GM21723 (cell line): ENCODE data around the gene TEX14.
"Not testable (repeated sequence)": the region's sequence is repeated elsewhere in the genome, so short reads cannot be mapped to it uniquely, and the experiment has no call there.

Source experiments
- ATAC-seq: cut with Tn5 transposase; IDR thresholded peaks from one replicate; pipeline ENCODE4 v1.9.1; 2021; ENCODE audit warnings: mild to moderate bottlenecking, moderate library complexity; ENCODE audit not compliant: unreplicated experiment

The TEX14 gene

DNA sequence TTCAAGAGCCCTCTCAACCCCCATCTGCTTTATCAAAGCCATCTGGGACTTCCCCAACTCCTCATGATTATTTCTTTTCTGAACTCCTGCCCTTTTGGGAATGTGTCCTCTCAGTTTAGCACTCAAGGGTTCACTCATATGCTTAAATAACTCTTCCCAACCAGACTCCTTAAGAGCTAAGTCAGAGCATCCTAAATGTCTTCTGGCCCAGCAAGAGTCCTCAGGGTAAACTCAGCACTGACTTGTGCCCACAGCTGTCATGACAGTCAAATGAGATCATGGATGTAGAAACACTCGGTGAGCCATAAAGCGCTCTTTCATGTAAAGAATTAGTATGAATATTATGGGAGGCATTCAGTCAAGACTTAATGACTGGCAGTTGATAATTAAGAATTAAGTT, 85.9 kb downstream of the TEX14 start:
- ATAC-seq, result no peak

DNA sequence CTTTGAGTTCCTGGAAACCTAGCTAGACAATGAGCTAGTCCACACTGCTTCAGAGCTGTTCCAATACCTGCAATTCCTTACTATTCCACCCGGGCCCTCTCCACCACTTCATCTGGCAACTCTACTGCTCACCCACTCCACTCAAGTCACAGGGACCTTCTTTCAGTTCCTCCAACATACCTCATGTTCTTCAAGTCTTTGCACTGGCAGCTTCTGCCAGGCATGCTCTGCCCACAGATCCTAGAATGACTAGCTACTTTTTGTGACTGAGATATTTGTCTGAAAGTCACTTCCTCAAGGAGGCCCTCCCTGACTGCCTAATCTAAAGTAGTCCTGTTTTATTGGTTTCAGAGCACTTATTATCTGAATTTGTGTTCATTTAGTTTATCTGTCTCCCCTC, 86.4 kb downstream of the TEX14 start:
- no peak for ATAC-seq

DNA sequence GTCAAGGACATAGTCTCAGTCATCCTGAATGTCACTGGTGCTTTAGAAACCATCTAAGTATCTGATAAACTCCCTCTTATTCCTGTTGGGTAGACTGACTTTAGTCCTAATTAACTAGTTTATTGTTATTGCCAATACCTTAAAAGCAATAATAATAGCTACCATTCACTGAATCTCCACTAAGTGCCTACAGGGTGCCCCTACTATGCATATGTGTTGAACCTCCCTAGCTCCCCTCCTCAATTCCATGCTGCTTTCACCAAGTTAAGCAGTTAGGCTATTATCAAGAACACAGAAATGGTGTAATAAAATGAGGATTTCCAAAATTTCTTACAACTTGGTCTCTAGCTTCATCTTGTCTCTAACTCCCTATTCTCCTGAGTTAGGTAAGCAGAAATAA, 89.9 kb downstream of the TEX14 start:
- ATAC-seq, result no peak

DNA sequence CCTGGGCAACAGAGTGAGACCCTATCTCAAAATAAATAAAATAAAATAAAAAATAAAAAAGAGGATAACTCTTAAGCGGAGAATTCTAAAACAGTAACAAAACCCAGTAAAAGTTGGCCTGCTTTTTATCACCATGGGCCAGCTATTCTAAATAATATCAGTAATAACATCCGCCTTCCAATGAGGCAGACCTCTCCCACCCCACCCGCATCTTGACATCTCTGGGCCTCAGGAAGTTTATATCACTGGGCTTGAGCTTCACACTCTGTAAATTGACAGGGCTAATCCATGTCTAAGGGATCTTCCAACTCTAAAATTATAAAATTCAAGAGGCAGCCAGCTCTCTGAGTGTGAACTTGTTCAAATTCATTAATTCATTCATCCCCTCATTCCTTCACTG, 94.5 kb downstream of the TEX14 start:
- no peak for ATAC-seq

DNA sequence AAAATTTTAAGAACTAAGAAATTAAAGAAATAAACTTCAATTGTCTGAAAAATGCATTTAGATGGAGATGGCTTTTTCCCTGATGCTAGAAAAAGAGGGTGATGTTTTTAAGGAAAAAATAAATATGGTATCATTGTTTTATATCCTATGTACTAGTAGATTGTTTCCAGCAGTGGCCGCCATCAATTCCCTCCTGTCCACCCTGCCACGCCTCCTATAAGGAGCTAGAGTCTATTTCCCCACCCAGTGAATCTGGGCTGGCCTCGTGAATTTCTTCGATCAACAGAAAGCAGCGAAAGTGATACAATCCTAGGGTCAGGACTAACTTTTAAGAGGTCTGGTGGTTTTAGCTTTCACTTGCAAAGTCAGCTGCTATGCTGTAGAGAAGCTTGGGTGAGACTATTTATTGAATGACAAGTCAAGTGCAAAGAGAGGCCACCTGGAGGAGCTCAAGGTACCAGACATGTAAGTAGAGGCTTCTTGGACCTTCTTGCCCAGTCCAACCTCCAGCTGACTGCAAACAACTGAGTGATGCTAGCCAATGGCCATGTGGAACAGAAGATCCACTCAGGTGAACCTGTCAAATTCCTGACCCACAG, 96.6 kb downstream of the TEX14 start:
- no peak for ATAC-seq

DNA sequence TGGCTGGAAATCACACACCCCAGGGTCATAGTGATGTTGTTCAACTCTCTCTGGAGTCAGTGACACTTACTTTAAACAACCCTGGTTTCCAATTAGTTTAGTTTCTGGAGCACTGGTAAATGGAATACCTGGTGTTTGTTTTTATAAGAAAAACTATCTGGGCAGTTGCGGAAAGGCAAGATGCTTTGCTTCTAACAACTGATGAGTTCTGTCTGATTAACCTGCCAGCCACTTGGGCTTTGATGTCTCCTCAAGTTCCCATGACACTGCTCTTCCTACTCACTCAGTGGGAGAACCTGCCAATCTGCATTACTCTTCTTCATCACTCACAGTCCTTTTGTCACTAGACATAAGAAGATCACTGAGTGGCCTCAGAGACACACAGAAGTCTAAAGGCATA, 98.7 kb downstream of the TEX14 start:
- ATAC-seq, result no peak

DNA sequence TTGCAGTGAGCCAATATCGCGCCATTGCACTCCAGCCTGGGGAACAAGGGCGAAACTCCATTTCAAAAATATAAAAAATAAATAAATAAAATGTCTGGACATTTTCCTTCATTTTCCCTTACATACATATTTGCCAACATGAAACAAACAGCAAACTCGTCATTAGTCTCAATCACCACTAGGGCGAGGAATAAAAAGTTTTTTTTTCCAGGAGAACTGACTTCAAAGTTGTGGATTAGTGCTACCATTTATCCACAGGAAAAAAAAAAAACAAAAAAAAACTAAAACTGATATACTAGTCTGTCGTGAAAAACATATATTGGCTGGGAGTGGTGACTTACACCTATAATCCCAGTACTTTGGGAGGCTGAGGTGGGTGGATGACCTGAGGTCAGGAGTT, 100.4 kb downstream of the TEX14 start:
- ATAC-seq, result no peak

DNA sequence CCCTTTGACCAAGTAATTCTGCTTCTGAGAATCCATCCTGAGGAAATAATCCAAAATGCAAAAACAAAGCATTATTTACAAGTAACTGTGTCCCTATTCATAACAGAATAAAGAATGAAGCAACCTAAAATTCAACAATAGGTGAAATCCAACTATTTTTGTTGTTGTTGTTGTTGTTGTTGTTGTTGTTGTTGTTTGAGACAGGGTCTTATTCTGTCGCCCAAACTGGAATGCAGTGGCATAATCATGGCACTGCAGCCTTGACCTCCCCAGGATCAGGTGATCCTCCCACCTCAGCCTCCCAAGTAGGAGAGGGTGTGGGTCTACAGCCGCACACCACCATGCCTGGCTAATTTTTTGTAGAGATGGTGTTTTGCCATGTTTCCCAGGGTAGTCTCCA, 101.5 kb downstream of the TEX14 start:
- no peak for ATAC-seq

DNA sequence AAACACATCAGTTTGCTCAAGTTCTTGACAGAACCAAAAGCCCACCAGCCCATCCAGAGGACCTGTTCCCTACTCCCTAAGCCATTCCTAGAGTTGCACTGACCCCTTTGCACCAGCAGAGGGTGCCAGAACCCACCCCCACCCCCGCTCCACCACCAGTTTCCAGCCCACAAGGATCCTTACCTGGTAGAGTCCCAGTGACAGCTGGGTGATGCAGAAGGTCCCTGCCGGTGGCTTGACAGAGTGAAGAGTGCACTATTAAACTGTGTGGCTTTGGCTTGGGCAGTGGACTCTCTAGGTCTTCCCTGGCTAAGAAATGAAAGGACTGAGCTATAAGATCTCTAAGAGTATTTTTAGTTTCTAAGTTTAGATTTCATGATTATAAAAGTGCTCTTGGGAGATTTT, 104.1 kb downstream of the TEX14 start:
- no peak for ATAC-seq

DNA sequence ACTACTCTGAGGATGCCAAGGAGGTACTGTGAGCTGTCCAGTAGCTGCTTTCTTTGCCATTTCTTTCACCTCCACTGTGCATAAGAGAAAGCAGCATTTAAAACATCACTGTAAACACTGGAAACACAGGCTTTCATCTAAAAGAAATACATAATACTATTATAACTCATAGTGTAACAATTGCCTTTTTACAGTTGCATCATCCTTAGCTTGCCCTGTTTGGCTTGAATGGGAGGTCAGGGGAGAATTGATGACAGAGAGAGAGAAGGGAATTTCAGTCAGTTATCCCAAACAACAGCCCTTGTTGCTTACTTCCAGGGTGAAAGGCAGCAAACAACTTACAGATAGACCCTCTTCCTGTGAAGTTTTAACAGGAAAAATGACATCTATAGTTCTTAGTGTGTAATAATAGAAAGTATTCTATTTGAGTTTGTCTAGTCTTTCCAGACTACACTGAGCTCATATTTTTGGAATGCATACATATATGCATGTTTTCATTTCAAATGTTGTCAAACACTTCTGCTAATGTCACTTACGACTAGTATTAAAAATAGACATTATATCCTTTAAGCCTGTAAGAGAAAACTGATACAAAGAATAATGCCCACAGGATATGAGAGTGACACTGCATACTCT, 105.7 kb downstream of the TEX14 start:
- no peak for ATAC-seq

DNA sequence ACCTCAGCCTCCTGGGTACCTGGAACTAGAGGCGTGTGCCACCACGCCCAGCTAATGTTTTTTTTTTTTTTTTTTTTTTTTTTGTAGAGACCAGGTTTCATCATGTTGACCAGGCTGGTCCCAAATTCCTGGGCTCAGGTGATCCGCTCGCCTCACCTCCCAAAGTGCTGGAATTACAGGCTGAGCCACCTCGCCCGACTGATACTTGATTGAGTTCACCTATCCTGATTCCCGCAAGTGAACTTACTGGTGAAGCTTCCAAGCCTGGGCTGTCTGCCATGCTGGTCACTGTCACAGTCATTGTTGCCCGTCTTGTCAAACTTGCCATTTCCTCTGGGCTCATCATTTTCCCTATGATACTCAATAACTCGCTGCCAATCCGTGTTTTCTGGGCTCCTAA, 106.3 kb downstream of the TEX14 start:
- ATAC-seq, result no peak

DNA sequence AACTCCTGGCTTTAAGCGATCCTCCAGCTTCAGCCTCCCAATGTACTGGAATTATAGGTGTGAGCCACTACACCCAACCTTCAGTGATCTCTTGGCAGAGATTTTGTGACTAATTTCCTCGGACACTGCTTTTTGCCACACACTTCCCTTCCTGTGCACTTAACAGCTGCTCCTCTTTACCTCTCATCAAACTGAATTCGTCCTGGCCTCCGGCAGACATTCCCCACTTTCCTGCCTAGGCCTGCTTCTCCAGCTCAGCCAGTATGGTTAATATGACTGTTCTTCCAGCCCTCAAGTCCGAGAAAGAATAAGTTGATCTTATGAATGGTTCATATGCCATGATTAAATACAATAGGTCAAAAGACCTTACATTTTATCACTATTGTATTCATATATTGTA, 108.4 kb downstream of the TEX14 start:
- ATAC-seq, result no peak

DNA sequence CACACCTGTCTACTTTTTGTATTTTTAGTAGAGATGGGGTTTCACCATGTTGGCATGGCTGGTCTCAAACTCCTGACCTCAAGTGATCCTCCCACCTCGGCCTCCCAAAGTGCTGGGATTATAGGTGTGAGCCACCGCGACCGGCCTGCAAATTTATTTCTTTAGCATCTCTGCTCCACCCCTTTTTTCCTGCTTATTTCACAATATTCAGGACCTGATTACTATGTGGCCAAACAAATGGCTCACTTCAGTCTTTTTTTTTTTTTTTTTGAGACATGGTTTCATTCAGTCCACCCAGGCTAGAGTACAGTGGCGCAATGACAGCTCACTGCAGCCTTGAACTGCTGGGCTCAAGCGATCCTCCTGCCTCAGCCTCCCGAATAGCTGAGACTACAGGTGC, 109.1 kb downstream of the TEX14 start:
- ATAC-seq, result not testable (repeated sequence)

DNA sequence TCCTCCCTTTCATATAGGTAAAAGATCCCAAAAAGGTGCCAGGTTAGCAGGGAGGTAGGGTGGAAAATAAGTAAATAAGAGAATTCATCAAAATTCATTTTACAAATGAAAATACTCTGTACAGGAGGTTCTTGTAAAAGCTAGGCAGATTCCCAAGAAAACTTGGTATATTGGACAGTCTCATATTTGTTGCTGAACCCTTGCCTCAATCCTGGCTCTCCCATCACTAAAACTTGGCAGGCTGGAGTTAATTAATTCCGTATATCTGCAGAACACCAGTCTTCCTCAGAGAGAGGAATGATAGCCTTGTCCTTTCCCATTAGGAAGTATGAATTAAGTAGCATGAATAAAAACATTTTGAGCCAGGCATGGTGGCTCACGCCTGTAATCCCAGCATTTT, 111.2 kb downstream of the TEX14 start:
- ATAC-seq, result no peak

DNA sequence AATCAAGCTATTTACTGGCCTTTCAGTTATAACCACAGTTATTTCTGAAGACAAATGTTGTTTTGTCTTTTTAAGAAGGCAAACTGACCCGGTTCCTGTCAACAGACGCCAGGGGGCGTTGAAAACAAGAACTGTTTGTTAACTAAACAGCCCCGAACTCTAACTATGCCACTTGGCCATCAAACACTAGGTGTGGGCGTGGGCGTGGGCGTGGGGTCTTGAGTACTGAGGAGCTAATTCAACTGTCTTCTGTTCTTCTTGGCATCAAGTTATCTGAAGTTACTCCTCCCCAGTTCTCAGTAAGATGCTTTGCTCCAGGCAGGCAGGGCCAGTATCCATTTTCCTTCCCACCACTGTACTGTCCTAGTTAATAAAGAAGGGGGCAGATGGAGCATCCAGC, 114.1 kb downstream of the TEX14 start:
- no peak for ATAC-seq

DNA sequence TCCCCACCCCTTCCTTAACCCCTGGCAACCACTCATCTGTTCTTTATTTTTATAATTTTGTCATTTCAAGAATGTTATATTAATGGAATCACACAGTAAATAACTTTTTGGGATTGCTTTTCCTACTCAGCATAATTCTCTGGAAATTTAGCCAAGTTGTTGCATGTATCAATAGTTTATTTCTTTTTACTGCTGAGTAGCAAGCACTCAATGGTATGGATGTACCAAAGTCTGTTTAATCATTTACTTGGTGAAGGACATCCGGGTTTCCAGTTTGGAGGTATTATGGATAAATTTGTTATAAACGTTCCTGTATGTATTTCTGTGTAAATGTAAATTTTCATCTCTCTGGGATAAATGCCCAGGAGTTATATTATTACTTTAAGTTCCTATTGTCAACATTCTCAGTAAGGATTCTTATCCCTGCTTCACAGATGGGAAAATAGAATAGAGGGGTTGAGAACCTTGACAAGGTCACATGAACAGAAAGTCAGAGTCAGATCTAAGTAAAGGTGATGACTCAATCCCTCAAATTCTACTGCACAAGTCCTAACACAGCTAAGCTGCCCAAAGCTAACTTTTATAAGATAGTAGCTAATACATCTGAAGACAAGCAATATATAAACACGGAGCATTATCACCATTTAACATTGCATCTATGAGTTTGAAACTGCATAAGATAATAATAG, 115.0 kb downstream of the TEX14 start:
- ATAC-seq, result peak; percentile 49

DNA sequence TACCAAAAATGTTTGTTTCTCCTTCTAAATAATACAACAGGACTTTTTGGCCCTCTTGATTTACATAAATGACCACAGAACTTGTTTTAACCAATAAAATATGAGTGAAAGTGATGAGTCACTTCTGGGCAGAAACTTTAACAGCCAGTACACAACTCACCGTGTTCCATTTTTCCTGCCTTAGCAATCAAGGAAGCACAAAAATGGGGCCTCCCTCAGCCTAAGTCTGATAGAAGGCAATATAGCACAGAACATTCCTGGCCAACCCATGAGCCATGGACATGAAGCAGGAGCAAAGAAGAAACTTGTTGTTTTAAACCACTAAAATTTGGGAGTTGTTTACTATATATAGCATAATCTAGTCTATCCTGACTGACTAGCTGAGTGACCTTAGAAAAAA, 116.3 kb downstream of the TEX14 start:
- no peak for ATAC-seq

DNA sequence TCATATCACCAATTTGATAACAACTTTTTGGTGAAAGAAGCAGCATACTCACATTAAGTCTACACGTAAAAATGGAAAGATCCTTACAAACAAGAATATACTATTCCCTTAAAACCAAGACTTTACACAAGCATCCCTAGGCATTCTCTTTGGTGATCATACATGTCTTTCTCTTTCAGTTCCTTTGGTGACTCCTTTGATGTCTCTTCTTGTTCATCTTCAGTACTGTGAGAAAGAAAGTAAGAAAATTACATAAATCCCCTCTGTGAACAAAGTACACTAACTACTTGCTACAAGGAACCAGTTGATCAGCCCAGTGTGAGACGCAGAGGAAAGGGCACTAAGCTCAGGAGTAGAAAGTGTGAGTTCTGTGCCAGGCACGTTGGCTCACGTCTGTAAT, 117.8 kb downstream of the TEX14 start:
- no peak for ATAC-seq

DNA sequence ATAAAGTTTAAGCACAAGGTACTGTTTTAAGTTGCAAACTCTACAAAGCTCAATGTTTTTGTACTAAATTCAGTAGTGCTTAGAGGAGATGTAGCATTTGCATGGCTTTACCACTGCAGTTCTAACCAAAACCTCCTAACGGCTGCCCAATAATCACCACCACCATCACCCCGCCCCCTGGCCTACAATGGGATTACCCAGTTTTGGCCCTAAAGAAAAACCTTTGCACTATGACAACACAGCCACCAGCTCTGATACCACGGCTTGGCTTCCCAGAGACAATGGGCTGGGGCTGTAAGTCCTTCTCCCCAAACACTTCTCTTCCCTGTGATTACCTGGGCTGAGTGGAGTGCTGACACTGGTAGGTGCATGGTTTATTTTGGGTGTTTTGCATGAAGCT, 119.0 kb downstream of the TEX14 start:
- no peak for ATAC-seq

DNA sequence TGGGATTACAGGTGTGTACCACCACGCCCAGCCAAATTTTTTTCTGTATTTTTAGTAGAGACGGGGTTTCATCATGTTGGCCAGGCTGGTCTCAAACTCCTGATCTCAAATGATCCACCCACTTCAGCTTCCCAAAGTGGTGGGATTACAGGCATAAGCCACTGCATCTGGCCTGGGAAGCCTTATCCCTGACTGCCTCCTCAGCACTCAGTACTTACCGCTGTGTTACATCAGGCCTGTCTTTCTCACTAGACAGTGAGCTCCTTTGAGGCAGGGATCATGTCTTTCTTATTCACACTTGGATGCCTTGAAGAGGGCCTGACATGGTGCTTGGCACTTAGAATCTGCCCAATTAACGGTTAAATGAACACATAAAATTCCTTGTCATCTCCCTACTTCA, 121.1 kb downstream of the TEX14 start:
- ATAC-seq, result no peak

DNA sequence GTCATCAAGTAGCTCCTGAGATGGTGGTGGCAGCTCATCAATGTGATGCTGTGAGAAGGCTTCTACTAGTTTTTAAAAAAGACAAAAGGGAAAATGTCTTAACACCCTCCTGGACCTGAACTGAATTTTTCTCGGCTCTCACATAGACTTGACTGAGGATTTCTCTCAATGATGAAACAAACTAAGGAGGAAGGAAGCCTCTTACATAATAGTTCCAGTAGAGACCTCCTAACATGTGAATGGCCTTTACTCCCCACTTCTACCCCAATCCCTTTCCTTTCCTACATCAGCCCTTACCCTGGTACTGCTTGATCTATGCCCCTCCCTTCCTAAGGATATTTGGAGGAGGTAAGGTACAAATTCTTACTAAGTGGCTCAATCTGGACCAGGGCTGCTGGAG, 122.6 kb downstream of the TEX14 start:
- no peak for ATAC-seq

DNA sequence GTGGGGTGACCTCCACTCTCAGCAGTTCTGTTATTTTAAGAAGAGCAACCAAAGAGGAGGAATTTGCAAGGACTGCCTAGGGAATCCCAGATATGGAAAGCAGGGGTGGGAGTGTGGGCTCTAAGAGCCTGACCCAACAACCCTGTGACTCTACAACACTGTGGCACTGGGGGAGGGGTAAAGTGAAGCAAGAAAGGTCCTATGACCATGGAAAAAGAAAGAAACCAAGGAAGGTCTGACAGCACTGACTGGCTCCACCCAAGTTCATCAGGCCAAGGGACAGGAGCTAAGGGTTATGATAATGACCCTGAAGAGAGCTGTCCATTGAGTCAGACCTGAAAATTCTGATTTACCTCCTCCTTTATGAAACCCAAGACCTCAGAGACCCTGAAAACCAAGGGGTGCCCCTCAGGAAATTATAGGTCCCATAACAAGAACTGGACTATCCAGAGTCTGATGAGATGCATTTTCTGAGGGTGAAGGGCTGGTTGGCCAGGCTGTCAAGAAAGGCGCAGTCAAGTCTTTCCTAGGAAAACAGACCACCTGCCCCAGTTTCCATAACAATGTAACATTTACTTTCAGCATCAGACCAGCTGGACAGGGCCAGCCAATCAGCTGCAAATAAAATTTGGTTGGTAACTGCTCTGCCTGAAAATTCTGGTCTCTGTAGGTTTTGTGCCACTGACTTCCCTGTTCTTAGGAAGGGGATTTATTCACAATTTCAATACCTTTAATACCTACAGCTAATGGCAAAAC, 123.6 kb downstream of the TEX14 start:
- ATAC-seq, result no peak
